NT2/D1 (cell line): ENCODE results near the gene LRCOL1.

ENCODE experiments used
- DNase-seq: peaks from one replicate; pipeline ENCODE4 v3.0.0-alpha.2; 2011; ENCODE audit warnings: low read depth, low spot score
- H3K27me3 ChIP-seq: 2 replicates; pipeline ENCODE4 v1.6.0; 2011; ENCODE audit warnings: mild to moderate bottlenecking; ENCODE audit not compliant: insufficient read length, insufficient read depth
- H3K36me3 ChIP-seq: 2 replicates; pipeline ENCODE4 v1.6.1; 2011; ENCODE audit warnings: mild to moderate bottlenecking, low read length, mixed read lengths; ENCODE audit not compliant: insufficient read depth, insufficient read length
- H3K4me1 ChIP-seq: 2 replicates; pipeline ENCODE4 v1.5.1; 2011; ENCODE audit not compliant: insufficient read depth, insufficient read length
- H3K4me3 ChIP-seq: 2 replicates; pipeline ENCODE4 v1.5.1; 2011; ENCODE audit warnings: low read depth; ENCODE audit not compliant: insufficient read length
- H3K9ac ChIP-seq: 2 replicates; pipeline ENCODE4 v1.6.0; 2011; ENCODE audit warnings: low read depth; ENCODE audit not compliant: insufficient read length
- H3K9me3 ChIP-seq: 2 replicates; pipeline ENCODE4 v1.5.1; 2011; ENCODE audit warnings: mild to moderate bottlenecking, low read length; ENCODE audit not compliant: insufficient read depth
- SUZ12 ChIP-seq: IDR thresholded peaks from 2 replicates; pipeline ENCODE4 v1.6.1; 2011; ENCODE audit not compliant: insufficient read length, insufficient read depth; ENCODE audit errors: extremely low read depth
- YY1 ChIP-seq: IDR thresholded peaks from 2 replicates; pipeline ENCODE4 v1.6.1; 2011; ENCODE audit not compliant: insufficient read length, insufficient read depth
- ZNF274 ChIP-seq: IDR thresholded peaks from 2 replicates; pipeline ENCODE4 v1.6.1; 2011; ENCODE audit warnings: mild to moderate bottlenecking, low read depth, low read length

LRCOL1 gene

GRCh38 chr12:132562489-132563021 lies 47.8 kb downstream of the LRCOL1 start:
- peaks cover 19% of the 10 kb centered on the region for H3K4me1 ChIP-seq
- no peak overlapping the region for H3K4me3 ChIP-seq
- no peak overlapping the region for H3K9ac ChIP-seq
- TF ChIP-seq SUZ12, result no peak
- no peak for TF ChIP-seq ZNF274
- TF ChIP-seq YY1, result no peak
- DNase-seq, result no peak
- peaks cover 36% of the 10 kb centered on the region for H3K27me3 ChIP-seq
- H3K36me3 ChIP-seq, result peaks cover 38% of the 10 kb centered on the region
- no peaks in the 10 kb centered on the region for H3K9me3 ChIP-seq

- Histone ChIP-seq H3K9ac (peak overlapping the region; percentile 43), H3K36me3 (peaks cover 28% of the 10 kb centered on the region), H3K9me3 (no peaks in the 10 kb centered on the region), H3K4me1 (peaks cover 21% of the 10 kb centered on the region), H3K27me3 (peaks cover 40% of the 10 kb centered on the region), H3K4me3 (peak overlapping the region; percentile 88)
- DNase-seq, result peak; percentile 28
- no peak for TF ChIP-seq ZNF274
Measured at GRCh38 chr12:132561427-132562156, 48.8 kb downstream of the LRCOL1 start.

GRCh38 chr12:132560614-132561426 lies 49.6 kb downstream of the LRCOL1 start:
- TF ChIP-seq SUZ12 (no peak), ZNF274 (no peak), YY1 (no peak)
- Histone ChIP-seq H3K4me3 (peak overlapping the region; percentile 88), H3K36me3 (peaks cover 21% of the 10 kb centered on the region), H3K9ac (peak overlapping the region; percentile 95), H3K27me3 (peaks cover 45% of the 10 kb centered on the region), H3K9me3 (no peaks in the 10 kb centered on the region), H3K4me1 (peaks cover 21% of the 10 kb centered on the region)
- peak; percentile 82 for DNase-seq

- DNase-seq, result no peak
- peaks cover 21% of the 10 kb centered on the region for H3K4me1 ChIP-seq
- TF ChIP-seq ZNF274 (no peak), SUZ12 (no peak), YY1 (no peak)
- peak overlapping the region; percentile 95 for H3K9ac ChIP-seq
- H3K9me3 ChIP-seq, result no peaks in the 10 kb centered on the region
- H3K4me3 ChIP-seq, result peak overlapping the region; percentile 88
- H3K27me3 ChIP-seq, result peaks cover 44% of the 10 kb centered on the region
- H3K36me3 ChIP-seq, result peaks cover 16% of the 10 kb centered on the region
Measured at GRCh38 chr12:132560364-132560613, 50.1 kb downstream of the LRCOL1 start.

GRCh38 chr12:132559652-132560363 lies 50.6 kb downstream of the LRCOL1 start:
- peaks cover 21% of the 10 kb centered on the region for H3K4me1 ChIP-seq
- H3K36me3 ChIP-seq, result peaks cover 11% of the 10 kb centered on the region
- TF ChIP-seq ZNF274 (no peak), SUZ12 (no peak), YY1 (no peak)
- no peaks in the 10 kb centered on the region for H3K9me3 ChIP-seq
- H3K27me3 ChIP-seq, result peaks cover 40% of the 10 kb centered on the region
- H3K9ac ChIP-seq, result peak overlapping the region; percentile 95
- DNase-seq, result peak; percentile 35
- H3K4me3 ChIP-seq, result peak overlapping the region; percentile 88

GRCh38 chr12:132558861-132559623 lies 51.3 kb downstream of the LRCOL1 start:
- peaks cover 21% of the 10 kb centered on the region for H3K4me1 ChIP-seq
- no peak overlapping the region for H3K9ac ChIP-seq

More at GRCh38 chr12:132558861-132559623, 51.3 kb downstream of the LRCOL1 start:
- Histone ChIP-seq H3K36me3 (peaks cover 8% of the 10 kb centered on the region), H3K27me3 (peaks cover 38% of the 10 kb centered on the region), H3K4me3 (peak overlapping the region; percentile 45), H3K9me3 (no peaks in the 10 kb centered on the region)
- no peak for TF ChIP-seq SUZ12
- TF ChIP-seq YY1, result no peak
- TF ChIP-seq ZNF274, result no peak
- DNase-seq, result no peak
